CD14-positive monocyte (primary cell): ENCODE results near the gene HDAC4. TPM values are rescaled to one million over a fixed set of nuclear protein-coding genes. Genes with fewer than 3 reads are reported as not detected.

Experiments
- DNase-seq, 3 donors: peaks; one replicate each; pipeline ENCODE4 v3.0.0-alpha.2; 2011 to 2022
- H2AFZ ChIP-seq: 2 replicates; pipeline ENCODE4 v1.6.0; 2012; ENCODE audit warnings: mild to moderate bottlenecking, low read depth, low read length, inconsistent platforms; ENCODE audit not compliant: insufficient read depth, poor library complexity, severe bottlenecking
- H3K27ac ChIP-seq, 2 donors: 1 replicate in 1 of 2; 2 replicates in 1 of 2; pipeline ENCODE4 v1.5.1; 2012 to 2013; ENCODE audit warnings: low read length in 2 of 2, control low read depth in 1 of 2, inconsistent platforms in 1 of 2, low read depth in 1 of 2, mild to moderate bottlenecking in 1 of 2
- H3K27me3 ChIP-seq, 2 donors: one replicate each; pipeline versions ENCODE4 v1.6.0 to v1.6.1; 2011 to 2013; ENCODE audit warnings: low read length in 2 of 2; ENCODE audit not compliant: control insufficient read depth in 2 of 2, insufficient read depth in 2 of 2
- H3K36me3 ChIP-seq, 2 donors: replicated peaks in 1 of 2; 1 replicate in 1 of 2; 2 replicates in 1 of 2; pipeline versions ENCODE4 v1.5.1 to v1.6.1; 2012 to 2013; ENCODE audit warnings: low read length in 2 of 2, control low read depth in 1 of 2, inconsistent platforms in 1 of 2, mild to moderate bottlenecking in 1 of 2; ENCODE audit not compliant: insufficient read depth in 2 of 2, control insufficient read depth in 1 of 2
- H3K4me1 ChIP-seq, 2 donors: 1 replicate in 1 of 2; 2 replicates in 1 of 2; pipeline versions ENCODE4 v1.5.1 to v1.6.1; 2012 to 2013; ENCODE audit warnings: low read length in 2 of 2, control low read depth in 1 of 2, inconsistent platforms in 1 of 2, mild to moderate bottlenecking in 1 of 2, moderate library complexity in 1 of 2; ENCODE audit not compliant: insufficient read depth in 2 of 2, control insufficient read depth in 1 of 2
- H3K4me2 ChIP-seq: replicated peaks from 2 replicates; pipeline ENCODE3; 2012; ENCODE audit warnings: low read length, moderate library complexity, mild to moderate bottlenecking; ENCODE audit not compliant: poor library complexity, severe bottlenecking; ENCODE audit errors: extremely low read depth
- H3K4me3 ChIP-seq, 3 experiments: fragments of 200-600 bp in 1 of 3; sonication (generic) in 1 of 3; replicated peaks in 1 of 3; 1 replicate in 2 of 3; 2 replicates in 1 of 3; pipeline ENCODE4 v1.5.1; 2011 to 2013; ENCODE audit warnings: low read length in 3 of 3, mild to moderate bottlenecking in 3 of 3, control low read depth in 2 of 3, low read depth in 2 of 3, inconsistent platforms in 1 of 3, moderate library complexity in 1 of 3
- H3K79me2 ChIP-seq: 2 replicates; pipeline ENCODE4 v1.6.0; 2012; ENCODE audit warnings: mild to moderate bottlenecking, control low read depth, inconsistent platforms, low read length, moderate library complexity; ENCODE audit not compliant: insufficient read depth
- H3K9ac ChIP-seq: 2 replicates; pipeline ENCODE4 v1.6.0; 2017; ENCODE audit warnings: low read length, mild to moderate bottlenecking; ENCODE audit not compliant: insufficient read depth, poor library complexity, severe bottlenecking
- H3K9me3 ChIP-seq, 2 donors: replicated peaks in 1 of 2; 1 replicate in 1 of 2; 2 replicates in 1 of 2; pipeline versions ENCODE4 v1.5.1 to v1.6.1; 2012 to 2013; ENCODE audit warnings: low read length in 2 of 2, control low read depth in 1 of 2; ENCODE audit not compliant: control insufficient read depth in 1 of 2, insufficient read depth in 1 of 2
- H4K20me1 ChIP-seq: 2 replicates; pipeline ENCODE4 v1.6.0; 2012; ENCODE audit warnings: mild to moderate bottlenecking, low read length, control low read depth, moderate library complexity; ENCODE audit not compliant: insufficient read depth
- H3K27ac Mint-ChIP-seq, 7 donors: one replicate each; pipeline ENCODE4 v1.8.0; 2020; ENCODE audit warnings: mild to moderate bottlenecking in 7 of 7, mixed read lengths in 7 of 7, moderate library complexity in 6 of 7, inconsistent platforms in 2 of 7
- H3K27me3 Mint-ChIP-seq, 3 donors: one replicate each; pipeline ENCODE4 v1.8.0; 2021 to 2022; ENCODE audit warnings: low read depth in 3 of 3, mild to moderate bottlenecking in 3 of 3, mixed read lengths in 3 of 3, moderate library complexity in 3 of 3, inconsistent platforms in 1 of 3
- H3K36me3 Mint-ChIP-seq, 2 donors: one replicate each; pipeline ENCODE4 v1.8.0; 2020; ENCODE audit warnings: mixed read lengths in 2 of 2, inconsistent platforms in 1 of 2, mild to moderate bottlenecking in 1 of 2
- H3K4me1 Mint-ChIP-seq: one replicate; pipeline ENCODE4 v1.8.0; 2020; ENCODE audit warnings: mild to moderate bottlenecking, mixed read lengths
- H3K4me3 Mint-ChIP-seq, 2 donors: one replicate each; pipeline ENCODE4 v1.8.0; 2020; ENCODE audit warnings: mild to moderate bottlenecking in 2 of 2, mixed read lengths in 2 of 2, moderate library complexity in 1 of 2
- H3K9me3 Mint-ChIP-seq, 7 donors: one replicate each; pipeline ENCODE4 v1.8.0; 2020 to 2022; ENCODE audit warnings: mixed read lengths in 7 of 7, mild to moderate bottlenecking in 6 of 7, moderate library complexity in 6 of 7, inconsistent platforms in 2 of 7
- WGBS: methylation state at CpG from one replicate; pipeline ENCODE4 v1.1.5; 2013; ENCODE audit warnings: missing lambda C conversion rate; ENCODE audit not compliant: insufficient coverage; 5-methylcytosine and 5-hydroxymethylcytosine counted together
- intact Hi-C, 2 donors: fragments of 100-400 bp; cut with micrococcal nuclease; formaldehyde crosslinking; loops; one replicate each; pipeline versions ENCODE4 v1.15.0 to v1.15.1; 2023
- polyA plus RNA-seq, 3 donors: library from polyadenylated mRNA; depleted of rRNA in 1 of 3; unstranded in 2 of 3; stranded (reverse) in 1 of 3; fragments of 300-500 nt in 2 of 3; fragments of >200 nt in 1 of 3; fragmentation: Illumina TruSeq in 2 of 3; gene quantifications; 1 replicate in 2 of 3; 2 replicates in 1 of 3; pipeline ENCODE4 v1.2.3, GENCODE V29; 2012 to 2021
- TF ChIP-seq, protein P1 (sequence below): fragments of 200-600 bp; IDR thresholded peaks from one replicate; pipeline ENCODE4 v1.8.0; 2022; ENCODE audit warnings: antibody characterized with exemption, mild to moderate bottlenecking

The HDAC4 gene
- polyA plus RNA-seq, 3 donors: 3.3 to 23.0 (median 4.5) TPM

DNA sequence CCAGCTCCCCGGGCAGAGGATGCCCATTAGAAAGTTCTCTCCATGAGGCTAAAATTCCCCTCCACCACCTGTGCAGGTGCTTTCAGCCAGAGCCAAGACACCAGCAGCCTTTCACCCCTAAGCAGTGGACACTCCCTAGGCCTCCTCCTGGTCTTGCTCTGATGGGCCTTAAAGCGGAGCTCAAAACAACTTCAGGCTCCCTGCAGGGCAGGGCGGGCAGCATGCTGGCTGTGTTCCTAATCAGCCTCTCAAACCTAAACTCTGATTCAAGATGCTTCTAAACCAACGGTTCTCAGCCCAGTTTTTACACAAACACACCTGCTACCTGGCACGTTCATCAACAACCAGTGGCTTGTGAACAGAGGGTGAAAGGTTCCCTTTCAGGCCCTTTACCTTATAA, 298.6 kb downstream of the HDAC4 start:
- no peak overlapping the region for H3K4me2 ChIP-seq
- Mint-ChIP-seq H3K36me3 (peaks cover 81 to 96% of the 10 kb centered on the region in 2 donors), H3K4me1 (no peaks in the 10 kb centered on the region), H3K9me3 (no peaks in the 10 kb centered on the region), H3K27me3 (no peaks in the 10 kb centered on the region), H3K27ac (peak overlapping the region in 2 of 7 donors; percentile 64 to 66), H3K4me3 (no peak overlapping the region)
- DNase-seq: no peak
- no peaks in the 10 kb centered on the region for H3K79me2 ChIP-seq
- intact Hi-C loops: no loop called here
- no peaks in the 10 kb centered on the region for H3K9me3 ChIP-seq
- H3K9ac ChIP-seq: no peak overlapping the region
- no peaks in the 10 kb centered on the region for H3K4me1 ChIP-seq
- TF ChIP-seq, protein P1, sequence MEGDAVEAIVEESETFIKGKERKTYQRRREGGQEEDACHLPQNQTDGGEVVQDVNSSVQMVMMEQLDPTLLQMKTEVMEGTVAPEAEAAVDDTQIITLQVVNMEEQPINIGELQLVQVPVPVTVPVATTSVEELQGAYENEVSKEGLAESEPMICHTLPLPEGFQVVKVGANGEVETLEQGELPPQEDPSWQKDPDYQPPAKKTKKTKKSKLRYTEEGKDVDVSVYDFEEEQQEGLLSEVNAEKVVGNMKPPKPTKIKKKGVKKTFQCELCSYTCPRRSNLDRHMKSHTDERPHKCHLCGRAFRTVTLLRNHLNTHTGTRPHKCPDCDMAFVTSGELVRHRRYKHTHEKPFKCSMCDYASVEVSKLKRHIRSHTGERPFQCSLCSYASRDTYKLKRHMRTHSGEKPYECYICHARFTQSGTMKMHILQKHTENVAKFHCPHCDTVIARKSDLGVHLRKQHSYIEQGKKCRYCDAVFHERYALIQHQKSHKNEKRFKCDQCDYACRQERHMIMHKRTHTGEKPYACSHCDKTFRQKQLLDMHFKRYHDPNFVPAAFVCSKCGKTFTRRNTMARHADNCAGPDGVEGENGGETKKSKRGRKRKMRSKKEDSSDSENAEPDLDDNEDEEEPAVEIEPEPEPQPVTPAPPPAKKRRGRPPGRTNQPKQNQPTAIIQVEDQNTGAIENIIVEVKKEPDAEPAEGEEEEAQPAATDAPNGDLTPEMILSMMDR: no peak
- H3K27me3 ChIP-seq: no peaks in the 10 kb centered on the region
- H2AFZ ChIP-seq: no peak overlapping the region
- H3K36me3 ChIP-seq: peaks cover 99 to 100% of the 10 kb centered on the region in 2 donors
- peaks cover 60% of the 10 kb centered on the region for H4K20me1 ChIP-seq
- 100% methylated on average over 1 of the region's 5 CpGs for WGBS
- no peak overlapping the region for H3K27ac ChIP-seq
- H3K4me3 ChIP-seq: no peak overlapping the region

DNA sequence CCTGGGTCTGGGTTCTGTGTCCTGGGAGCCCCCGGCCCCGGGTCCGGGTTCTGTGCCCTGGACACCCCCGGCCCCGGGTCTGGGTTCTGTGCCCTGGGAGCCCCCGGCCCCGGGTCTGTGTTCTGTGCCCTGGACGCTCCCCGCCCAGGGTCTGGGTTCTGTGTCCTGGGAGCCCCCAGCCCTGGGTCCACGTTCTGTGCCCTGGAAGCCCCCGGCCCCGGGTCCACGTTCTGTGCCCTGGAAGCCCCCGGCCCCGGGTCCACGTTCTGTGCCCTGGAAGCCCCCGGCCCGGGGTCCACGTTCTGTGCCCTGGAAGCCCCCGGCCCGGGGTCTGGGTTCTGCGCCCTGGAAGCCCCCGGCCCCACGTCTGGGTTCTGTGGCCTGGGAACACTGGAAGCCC, 299.0 kb downstream of the HDAC4 start:
- peaks cover 77 to 93% of the 10 kb centered on the region in 2 donors for H3K36me3 Mint-ChIP-seq
- 96% methylated on average over 24 of the region's 24 CpGs for WGBS
- H3K36me3 ChIP-seq: peaks cover 99 to 100% of the 10 kb centered on the region in 2 donors

More for the DNA sequence above, 299.0 kb downstream of the HDAC4 start:
- TF ChIP-seq, protein P1: no peak
- Histone ChIP-seq H2AFZ (no peak overlapping the region), H3K4me1 (no peaks in the 10 kb centered on the region), H3K9ac (no peak overlapping the region), H3K4me3 (no peak overlapping the region), H3K4me2 (no peak overlapping the region), H4K20me1 (peaks cover 60% of the 10 kb centered on the region), H3K27ac (no peak overlapping the region), H3K79me2 (no peaks in the 10 kb centered on the region), H3K27me3 (no peaks in the 10 kb centered on the region), H3K9me3 (no peaks in the 10 kb centered on the region)
- Mint-ChIP-seq H3K9me3 (no peaks in the 10 kb centered on the region), H3K4me3 (no peak overlapping the region), H3K27ac (no peak overlapping the region), H3K4me1 (no peaks in the 10 kb centered on the region), H3K27me3 (no peaks in the 10 kb centered on the region)
- no peak for DNase-seq
- intact Hi-C loops: no loop called here
